PC-3 (cell line): ENCODE data around the gene SLC1A5.

Source experiments
- CTCF ChIP-seq: fragments of 300-600 bp; sonication (generic); conservative IDR thresholded peaks from 2 replicates; pipeline ENCODE4 v1.5.1; 2017; ENCODE audit warnings: antibody characterized with exemption, low read depth, mild to moderate bottlenecking, low read length
- EZH2 ChIP-seq: fragments of 300-600 bp; sonication (generic); IDR thresholded peaks from one replicate; pipeline ENCODE4 v1.6.1; 2017; ENCODE audit warnings: antibody characterized with exemption, mild to moderate bottlenecking, low read length; ENCODE audit not compliant: unreplicated experiment

- no peak for TF ChIP-seq CTCF
- TF ChIP-seq EZH2 = no peak
These were observed 16.0 kb downstream of the SLC1A5 start for GRCh38 chr19:46772170-46773017.
